H1 (cell line): ENCODE results near the gene CNTROB. TPM values are rescaled to one million over a fixed set of nuclear protein-coding genes. Genes with fewer than 3 reads are reported as not detected.

Experiments
- BACH1 ChIP-seq: IDR thresholded peaks from 2 replicates; pipeline ENCODE4 v1.6.1; 2012; ENCODE audit warnings: low read length, improper control_type of control experiment
- BCL11A ChIP-seq, 2 experiments: IDR thresholded peaks; one replicate each; pipeline ENCODE4 v1.6.1; 2011; ENCODE audit warnings: low read depth in 2 of 2, low read length in 2 of 2, mild to moderate bottlenecking in 2 of 2
- CBX5 ChIP-seq: fragments of 300-800, 300-1000 bp; sonication (generic); IDR thresholded peaks from 2 replicates; pipeline ENCODE4 v1.7.1; 2016; ENCODE audit warnings: antibody characterized with exemption, low read length, low read depth
- CHD7 ChIP-seq: fragments of 300-600 bp; sonication (generic); IDR thresholded peaks from 2 replicates; pipeline ENCODE4 v1.7.1; 2012; ENCODE audit warnings: low read length, moderate library complexity, mild to moderate bottlenecking, inconsistent platforms; ENCODE audit not compliant: insufficient replicate concordance
- E2F6 ChIP-seq: IDR thresholded peaks from 2 replicates; pipeline ENCODE4 v1.6.1; 2012; ENCODE audit warnings: inconsistent platforms
- KDM1A ChIP-seq: fragments of 200-600, 300-600 bp; sonication (generic); IDR thresholded peaks from 2 replicates; pipeline ENCODE4 v1.7.1; 2016; ENCODE audit warnings: mild to moderate bottlenecking, low read length, borderline replicate concordance
- MAX ChIP-seq: IDR thresholded peaks from 2 replicates; pipeline ENCODE4 v1.6.1; 2012; ENCODE audit warnings: inconsistent platforms
- SIN3A ChIP-seq, 2 experiments: IDR thresholded peaks in 1 of 2; conservative IDR thresholded peaks in 1 of 2; 2 replicates each; pipeline ENCODE4 v1.6.1; 2011 to 2012; ENCODE audit warnings: low read length in 2 of 2, improper control_type of control experiment in 1 of 2, low read depth in 1 of 2, mild to moderate bottlenecking in 1 of 2
- polyA plus RNA-seq, 7 experiments: library from polyadenylated mRNA; depleted of rRNA in 3 of 7; stranded (reverse) in 5 of 7; unstranded in 2 of 7; fragments of >200 nt in 5 of 7; fragments of 200-250 nt in 2 of 7; gene quantifications; 1 replicate in 5 of 7; 2 replicates in 1 of 7; 4 replicates in 1 of 7; pipeline versions ENCODE4 v1.2.1 to v1.2.3, GENCODE V29; 2011 to 2013; ENCODE audit warnings: missing spikeins in 2 of 7, mixed read lengths in 2 of 7
- total RNA-seq: library from RNA; stranded (reverse); fragmentation: NEBNext Ultra II Directional; extraction: Animal tissue kit (Norgen Biotek cat#: 25700); gene quantifications from 2 replicates; pipeline ENCODE4 v1.2.1, GENCODE V29; 2021

Gene CNTROB
- total and polyA plus RNA-seq, 2 of the 8 experiments (the other 6 are each of a cell fraction or from before 2014, with no cell fraction given): 20.5 to 31.9 TPM

- TF ChIP-seq SIN3A (conservative IDR thresholded peaks at IDR 0.05 in 1 of 2, IDR thresholded peaks at IDR 0.05 in 1 of 2; ENCODE audit: low read depth in 1 of 2, low read length in 2 of 2): no peak
- no peak for TF ChIP-seq CHD7
- TF ChIP-seq MAX: no peak
- no peak for TF ChIP-seq CBX5
- TF ChIP-seq E2F6: no peak
- no peak for TF ChIP-seq BACH1
- no peak for TF ChIP-seq KDM1A
- no peak for TF ChIP-seq BCL11A (IDR thresholded peaks at IDR 0.05; ENCODE audit: low read depth in 2 of 2, low read length in 2 of 2)
These were observed 16.8 kb upstream of the CNTROB start (continued) for GRCh38 chr17:7915179-7915610.
